GM21367 (cell line): ENCODE data around the gene FBXO31.

Experiments
- ATAC-seq: cut with Tn5 transposase; IDR thresholded peaks from one replicate; pipeline ENCODE4 v1.9.1; 2021; ENCODE audit not compliant: unreplicated experiment

FBXO31 gene

GRCh38 chr16:87330646-87331045 lies 52.9 kb downstream of the FBXO31 start:
- ATAC-seq = no peak

DNA sequence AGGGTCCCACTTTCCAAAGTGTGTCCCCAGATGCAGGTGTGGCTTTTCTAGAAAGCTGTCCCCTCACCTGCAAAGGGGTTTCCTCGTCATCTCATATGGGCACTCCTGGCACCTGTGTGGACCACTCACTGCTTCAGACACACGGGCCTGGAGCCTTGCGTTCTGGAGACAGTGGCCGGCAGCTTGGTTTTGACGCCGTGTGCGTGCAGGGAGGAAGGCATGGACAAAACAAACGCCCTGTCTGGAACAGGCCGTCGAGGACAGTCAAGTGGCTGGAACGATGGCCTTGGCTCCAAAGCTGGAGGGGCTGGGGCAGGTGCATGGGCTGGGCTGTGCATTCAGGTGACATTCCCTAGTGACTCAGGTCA lies 53.3 kb downstream of the FBXO31 start:
- ATAC-seq = no peak

- no peak for ATAC-seq
Measured at GRCh38 chr16:87329436-87330256, 53.9 kb downstream of the FBXO31 start.

DNA sequence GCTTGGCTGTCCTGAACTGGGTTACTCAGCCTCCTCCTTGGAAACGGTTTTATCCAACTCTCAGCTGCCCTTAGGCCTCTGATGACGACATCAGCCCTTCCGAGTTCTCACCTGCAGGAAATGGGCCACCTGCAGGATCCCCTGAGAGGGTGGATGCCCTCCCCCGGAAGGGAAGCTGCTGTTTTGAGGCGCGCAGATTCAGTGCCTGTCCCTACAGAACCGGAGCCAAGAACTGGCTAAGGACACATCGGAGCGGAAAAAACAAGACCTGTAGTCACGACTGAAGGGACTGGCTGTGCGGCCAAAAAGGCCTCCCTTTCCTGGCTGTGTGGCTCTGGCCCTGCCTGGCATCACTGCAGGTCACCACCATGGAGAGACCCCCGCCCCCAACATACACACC lies 54.7 kb downstream of the FBXO31 start:
- no peak for ATAC-seq

GRCh38 chr16:87327798-87328495 lies 55.6 kb downstream of the FBXO31 start:
- no peak for ATAC-seq

DNA sequence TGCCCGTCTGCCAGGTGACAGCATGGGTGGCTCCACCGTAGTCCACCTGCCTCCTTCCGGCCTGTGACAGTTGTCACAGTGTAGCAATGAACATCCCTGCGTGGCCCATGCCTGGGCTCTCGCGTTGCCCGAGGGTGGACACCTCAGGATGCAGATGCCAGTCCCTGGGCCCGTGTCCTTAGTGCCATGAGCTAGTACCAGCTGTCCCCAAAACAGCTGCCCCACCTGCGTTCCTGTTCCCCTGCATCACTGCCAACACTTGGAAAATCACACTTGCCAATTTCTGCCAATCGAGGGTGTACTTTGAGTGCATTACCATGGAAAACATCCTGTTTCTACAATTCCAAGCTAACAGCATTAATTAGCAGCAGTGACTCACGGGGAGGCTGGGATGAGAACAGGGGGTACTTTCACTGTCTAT lies 57.4 kb downstream of the FBXO31 start:
- ATAC-seq = no peak

- ATAC-seq = no peak
Measured at GRCh38 chr16:87325423-87325858, 58.1 kb downstream of the FBXO31 start.

GRCh38 chr16:87324411-87325275 lies 58.9 kb downstream of the FBXO31 start:
- ATAC-seq = no peak

- ATAC-seq = no peak
Measured at GRCh38 chr16:87323727-87324410, 59.7 kb downstream of the FBXO31 start.

- ATAC-seq = no peak
Measured at GRCh38 chr16:87322833-87323726, 60.5 kb downstream of the FBXO31 start.

GRCh38 chr16:87322360-87322759 lies 61.2 kb downstream of the FBXO31 start:
- ATAC-seq = no peak

DNA sequence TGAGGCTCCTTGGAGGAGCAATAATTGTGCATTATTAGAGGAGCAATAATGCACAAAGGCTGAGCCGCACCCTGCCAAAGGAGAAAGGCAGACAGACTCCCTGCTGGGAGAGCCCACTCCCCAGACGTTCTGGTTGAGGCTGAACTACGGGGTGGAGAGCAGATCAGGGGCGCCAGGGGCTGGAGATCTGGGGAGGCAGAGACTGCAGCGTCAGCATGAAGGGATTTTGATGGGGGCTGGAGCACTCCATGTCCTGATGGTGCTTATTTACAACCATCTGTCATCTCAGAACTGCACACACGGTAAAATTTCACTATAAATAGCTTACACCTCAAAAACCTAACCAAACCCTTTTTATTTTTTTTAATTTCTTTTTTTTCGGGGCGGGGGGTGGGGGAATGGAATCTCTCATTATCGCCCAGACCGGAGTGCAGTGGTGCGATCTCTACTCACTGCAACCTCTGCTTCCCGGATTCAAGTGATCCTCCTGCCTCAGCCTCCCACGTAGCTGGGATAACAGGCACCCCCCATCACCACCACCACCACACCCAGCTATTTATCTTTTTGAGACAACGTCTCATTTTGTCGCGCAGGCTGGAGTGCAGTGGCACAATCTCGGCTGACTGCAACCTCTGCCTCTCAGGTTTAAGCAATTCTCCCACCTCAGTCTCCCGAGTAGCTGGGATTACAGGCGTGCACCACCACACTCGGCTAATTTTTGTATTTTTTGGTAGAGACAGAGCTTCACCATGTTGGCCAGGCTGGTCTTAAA lies 62.1 kb downstream of the FBXO31 start:
- no peak for ATAC-seq

GRCh38 chr16:87320510-87321227 lies 62.9 kb downstream of the FBXO31 start:
- ATAC-seq = no peak

DNA sequence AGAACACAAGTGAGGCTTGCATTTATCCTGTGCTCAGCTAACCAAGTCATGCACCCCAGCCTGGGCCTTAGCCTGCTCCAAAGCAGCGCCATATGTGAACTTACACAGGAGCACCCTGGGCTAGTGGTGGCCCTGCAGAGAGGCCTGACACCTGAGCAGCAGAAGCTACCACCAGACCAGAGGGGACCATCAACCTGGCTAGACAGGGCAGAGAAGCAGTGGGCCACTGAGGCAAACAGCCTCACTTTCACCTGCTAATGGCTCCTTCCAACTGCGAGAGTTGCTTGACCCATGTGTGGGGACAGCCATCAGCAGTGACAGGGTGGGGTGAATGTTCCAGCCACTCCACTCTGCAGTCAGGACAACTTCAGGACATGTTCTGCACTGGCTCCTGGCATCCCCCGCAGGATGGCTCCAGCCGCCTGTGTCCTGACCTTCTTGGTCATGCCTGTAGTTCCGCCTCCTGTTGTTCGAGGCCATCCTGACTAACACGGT lies 63.5 kb downstream of the FBXO31 start:
- no peak for ATAC-seq

GRCh38 chr16:87319011-87319410 lies 64.6 kb downstream of the FBXO31 start:
- no peak for ATAC-seq

GRCh38 chr16:87317750-87318644 lies 65.6 kb downstream of the FBXO31 start:
- no peak for ATAC-seq
